Body of pancreas (tissue), 4 donors: ENCODE results near the gene PLA2G7. TPM values are rescaled to one million over a fixed set of nuclear protein-coding genes. Genes with fewer than 3 reads are reported as not detected.

Experiments used
- ATAC-seq: fragments of 150-250 bp; one replicate; pipeline ENCODE4 v1.9.1; 2016
- DNase-seq, 4 donors: peaks; one replicate each; pipeline ENCODE4 v3.0.0-alpha.2; 2019
- H3K27ac ChIP-seq, 4 donors: fragments of 200-600 bp; sonication (generic); 1 replicate in 3 of 4; 2 replicates in 1 of 4; pipeline versions ENCODE4 v1.5.1 to v1.6.1; 2016 to 2019; ENCODE audit warnings: mild to moderate bottlenecking in 1 of 4, mixed read lengths in 1 of 4, moderate library complexity in 1 of 4
- H3K27me3 ChIP-seq, 2 donors: fragments of 200-600 bp; sonication (generic); one replicate each; pipeline ENCODE4 v1.6.0; 2016; ENCODE audit warnings: mild to moderate bottlenecking in 1 of 2
- H3K36me3 ChIP-seq, 2 donors: fragments of 200-600 bp; sonication (generic); replicated peaks in 1 of 2; 2 replicates each; pipeline ENCODE4 v1.5.1; 2016; ENCODE audit warnings: low read depth in 2 of 2; ENCODE audit not compliant: insufficient read depth in 1 of 2
- H3K4me1 ChIP-seq: fragments of 200-600 bp; sonication (generic); one replicate; pipeline ENCODE4 v1.6.0; 2016
- H3K4me3 ChIP-seq, 2 donors: fragments of 200-600 bp; sonication (generic); 1 replicate in 1 of 2; 2 replicates in 1 of 2; pipeline ENCODE4 v1.5.1; 2016 to 2019
- H3K9me3 ChIP-seq, 3 donors: fragments of 200-600 bp; sonication (generic); 1 replicate in 2 of 3; 2 replicates in 1 of 3; pipeline ENCODE4 v1.5.1; 2016
- POLR2A ChIP-seq, 3 donors: fragments of 450-650 bp; IDR thresholded peaks; one replicate each; pipeline ENCODE4 v1.6.1; 2016; ENCODE audit warnings: antibody characterized with exemption in 3 of 3, mild to moderate bottlenecking in 2 of 3
- WGBS, 2 donors: methylation state at CpG; one replicate each; pipeline ENCODE4 v1.1.5; 2017; 5-methylcytosine and 5-hydroxymethylcytosine counted together
- intact Hi-C: fragments of 100-400 bp; cut with DNase I; formaldehyde crosslinking; loops from one replicate; pipeline ENCODE4 v1.15.1; 2023
- total RNA-seq, 2 donors: library from RNA; depleted of rRNA; stranded (reverse); fragments of >200 nt; gene quantifications; one replicate each; pipeline ENCODE4 v1.1.0, GENCODE V29; 2016
- TF ChIP-seq, protein P1 (sequence below), 7 experiments: fragments of 450-650 bp in 4 of 7; fragments of 200-600 bp in 3 of 7; sonication (generic) in 3 of 7; IDR thresholded peaks; one replicate each; pipeline ENCODE4 v1.5.1; 2016 to 2019; ENCODE audit warnings: antibody characterized with exemption in 7 of 7

PLA2G7 gene
- total RNA-seq, 2 donors from 2014 or later: 0.78 TPM; not detected in 1

DNA sequence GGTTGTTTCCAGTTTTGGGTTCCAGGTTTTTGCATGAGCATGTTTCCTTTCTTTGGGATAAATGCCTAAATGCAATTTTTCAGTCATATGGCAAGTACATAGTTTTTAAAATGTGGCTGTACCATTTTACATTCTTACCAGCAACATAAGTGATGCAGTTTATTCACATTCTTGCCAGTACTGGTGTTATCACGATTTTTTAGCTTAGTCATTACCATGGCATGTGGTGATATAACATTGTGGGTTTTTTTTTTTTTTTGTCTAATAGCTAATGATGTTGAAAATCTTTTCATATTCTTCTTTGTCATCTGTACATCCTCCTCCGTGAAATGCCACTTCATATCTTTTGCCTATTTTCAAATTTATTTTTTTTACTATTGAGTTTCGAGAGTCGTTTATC, 50.4 kb downstream of the PLA2G7 start:
- WGBS, 2 donors: 73 to 76% methylated on average over 4 of the region's 4 CpGs
- no peak overlapping the region for H3K27ac ChIP-seq
- H3K36me3 ChIP-seq: no peaks in the 10 kb centered on the region
- TF ChIP-seq POLR2A (IDR thresholded peaks at IDR 0.05): no peak
- TF ChIP-seq, protein P1, sequence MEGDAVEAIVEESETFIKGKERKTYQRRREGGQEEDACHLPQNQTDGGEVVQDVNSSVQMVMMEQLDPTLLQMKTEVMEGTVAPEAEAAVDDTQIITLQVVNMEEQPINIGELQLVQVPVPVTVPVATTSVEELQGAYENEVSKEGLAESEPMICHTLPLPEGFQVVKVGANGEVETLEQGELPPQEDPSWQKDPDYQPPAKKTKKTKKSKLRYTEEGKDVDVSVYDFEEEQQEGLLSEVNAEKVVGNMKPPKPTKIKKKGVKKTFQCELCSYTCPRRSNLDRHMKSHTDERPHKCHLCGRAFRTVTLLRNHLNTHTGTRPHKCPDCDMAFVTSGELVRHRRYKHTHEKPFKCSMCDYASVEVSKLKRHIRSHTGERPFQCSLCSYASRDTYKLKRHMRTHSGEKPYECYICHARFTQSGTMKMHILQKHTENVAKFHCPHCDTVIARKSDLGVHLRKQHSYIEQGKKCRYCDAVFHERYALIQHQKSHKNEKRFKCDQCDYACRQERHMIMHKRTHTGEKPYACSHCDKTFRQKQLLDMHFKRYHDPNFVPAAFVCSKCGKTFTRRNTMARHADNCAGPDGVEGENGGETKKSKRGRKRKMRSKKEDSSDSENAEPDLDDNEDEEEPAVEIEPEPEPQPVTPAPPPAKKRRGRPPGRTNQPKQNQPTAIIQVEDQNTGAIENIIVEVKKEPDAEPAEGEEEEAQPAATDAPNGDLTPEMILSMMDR (IDR thresholded peaks at IDR 0.05): no peak
- H3K27me3 ChIP-seq: no peaks in the 10 kb centered on the region
- no peak overlapping the region for H3K4me3 ChIP-seq
- intact Hi-C loops: no loop called here
- no peaks in the 10 kb centered on the region for H3K9me3 ChIP-seq
- ATAC-seq (no peak), DNase-seq (no peak)
- no peaks in the 10 kb centered on the region for H3K4me1 ChIP-seq

DNA sequence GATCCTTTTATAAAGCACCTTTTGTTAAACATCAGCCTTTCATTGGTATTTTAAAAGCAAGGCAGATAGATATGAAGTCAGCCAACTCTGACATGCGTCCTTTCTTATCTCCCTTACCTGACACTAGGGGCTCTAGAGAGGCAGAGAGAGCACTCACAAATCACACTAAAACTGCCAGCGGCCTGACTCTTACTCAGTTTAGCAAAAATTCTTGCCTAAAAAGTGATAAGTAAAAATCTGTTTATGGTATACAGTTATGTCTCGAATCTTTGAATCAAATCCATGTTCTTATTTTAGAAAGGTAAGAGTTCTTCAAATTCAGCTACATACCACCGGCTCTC, 57.9 kb downstream of the PLA2G7 start:
- DNase-seq (no peak), ATAC-seq (no peak)
- intact Hi-C loops: no loop called here
- Histone ChIP-seq H3K27me3 (no peaks in the 10 kb centered on the region), H3K36me3 (no peaks in the 10 kb centered on the region), H3K27ac (no peak overlapping the region), H3K4me1 (no peaks in the 10 kb centered on the region), H3K4me3 (no peak overlapping the region), H3K9me3 (no peaks in the 10 kb centered on the region)
- 82% methylated on average over 4 of the region's 4 CpGs for WGBS, 2 donors
- TF ChIP-seq, protein P1 (IDR thresholded peaks at IDR 0.05): peak in 1 of 7 experiments; percentile 6
- TF ChIP-seq POLR2A (IDR thresholded peaks at IDR 0.05): no peak

- Histone ChIP-seq H3K36me3 (no peaks in the 10 kb centered on the region), H3K27me3 (no peaks in the 10 kb centered on the region), H3K9me3 (no peaks in the 10 kb centered on the region), H3K4me1 (no peaks in the 10 kb centered on the region), H3K27ac (no peak overlapping the region), H3K4me3 (no peak overlapping the region)
- no peak for ATAC-seq
- intact Hi-C loops: no loop called here
- WGBS, 2 donors: 86 to 88% methylated on average over 6 of the region's 6 CpGs
- no peak for DNase-seq
- no peak for TF ChIP-seq POLR2A (IDR thresholded peaks at IDR 0.05)
- TF ChIP-seq, protein P1 (IDR thresholded peaks at IDR 0.05): no peak
Measured at GRCh38 chr6:46676604-46677313, 58.4 kb downstream of the PLA2G7 start.

GRCh38 chr6:46674410-46674809, 60.8 kb downstream of the PLA2G7 start:
- 25 to 36% methylated on average over 1 of the region's 1 CpG for WGBS, 2 donors

More at GRCh38 chr6:46674410-46674809, 60.8 kb downstream of the PLA2G7 start:
- no peak for TF ChIP-seq POLR2A (IDR thresholded peaks at IDR 0.05)
- TF ChIP-seq, protein P1 (IDR thresholded peaks at IDR 0.05): no peak
- intact Hi-C loops: no loop called here
- H3K4me1 ChIP-seq: no peaks in the 10 kb centered on the region
- no peaks in the 10 kb centered on the region for H3K36me3 ChIP-seq
- H3K27ac ChIP-seq: no peak overlapping the region
- no peak overlapping the region for H3K4me3 ChIP-seq
- DNase-seq (no peak), ATAC-seq (no peak)
- H3K9me3 ChIP-seq: no peaks in the 10 kb centered on the region
- H3K27me3 ChIP-seq: no peaks in the 10 kb centered on the region
